WTC11 (cell line): Measurements from ENCODE around the gene C2orf92. TPM values are rescaled to one million over a fixed set of nuclear protein-coding genes. Genes with fewer than 3 reads are reported as not detected.

Experiments used
- ATAC-seq: fragments of 200-7000 bp; cut with Tn5 transposase; 2 replicates; pipeline ENCODE4 v1.10.0; 2021; ENCODE audit warnings: mild to moderate bottlenecking, moderate library complexity
- CTCF ChIA-PET: fragments of 300-600 bp; sonication (Branson Sonifier 250); formaldehyde crosslinking; loops from one replicate; lab custom pipeline; 2021; ENCODE audit warnings: antibody characterized with exemption; lab: Charles Lee
- POLR2A ChIA-PET: fragments of 350-600 bp; sonication (Branson Sonifier 250); formaldehyde crosslinking; loops from one replicate; lab custom pipeline; 2021; ENCODE audit warnings: antibody characterized with exemption; lab: Charles Lee
- DNase-seq: peaks from one replicate; pipeline ENCODE4 v3.0.0; 2021; ENCODE audit warnings: low spot score
- H3K27ac Mint-ChIP-seq: 2 replicates; pipeline ENCODE4 v1.8.0; 2021; ENCODE audit warnings: mixed read lengths
- H3K27me3 Mint-ChIP-seq: 2 replicates; pipeline ENCODE4 v1.8.0; 2021; ENCODE audit warnings: low read depth, mild to moderate bottlenecking, moderate library complexity, mixed read lengths
- H3K36me3 Mint-ChIP-seq: 2 replicates; pipeline ENCODE4 v1.8.0; 2021; ENCODE audit warnings: mixed read lengths
- H3K4me1 Mint-ChIP-seq: 2 replicates; pipeline ENCODE4 v1.8.0; 2022; ENCODE audit warnings: mixed read lengths
- H3K4me3 Mint-ChIP-seq: 2 replicates; pipeline ENCODE4 v1.8.0; 2021; ENCODE audit warnings: mild to moderate bottlenecking, moderate library complexity, mixed read lengths
- H3K9me3 Mint-ChIP-seq: 2 replicates; pipeline ENCODE4 v1.8.0; 2021; ENCODE audit warnings: mixed read lengths
- ATF1 ChIP-seq: sonication (generic); formaldehyde crosslinking; IDR thresholded peaks from 2 replicates; pipeline ENCODE4 v1.8.1; 2023; ENCODE audit warnings: mild to moderate bottlenecking, moderate library complexity, missing genetic modification reagents
- E2F5 ChIP-seq: sonication (generic); formaldehyde crosslinking; IDR thresholded peaks from 2 replicates; pipeline ENCODE4 v1.8.1; 2022; ENCODE audit warnings: mild to moderate bottlenecking, moderate library complexity, missing genetic modification reagents
- EMX1 ChIP-seq: fragments of 250-450 bp; sonication (Bioruptor Pico); IDR thresholded peaks from 2 replicates; pipeline ENCODE4 v1.8.0; 2021; ENCODE audit warnings: mild to moderate bottlenecking
- HMGA2 ChIP-seq: fragments of 250-450 bp; sonication (Bioruptor Pico); IDR thresholded peaks from 2 replicates; pipeline ENCODE4 v1.4.0; 2021; ENCODE audit warnings: mild to moderate bottlenecking, moderate library complexity
- NFATC4 ChIP-seq: fragments of 250-450 bp; sonication (Bioruptor Pico); IDR thresholded peaks from 2 replicates; pipeline ENCODE4 v1.9.0; 2021; ENCODE audit warnings: mild to moderate bottlenecking
- NR2C2 ChIP-seq: sonication (generic); formaldehyde crosslinking; IDR thresholded peaks from 2 replicates; pipeline ENCODE4 v1.8.0; 2022; ENCODE audit warnings: mild to moderate bottlenecking, missing genetic modification reagents
- SMAD4 ChIP-seq: sonication (generic); formaldehyde crosslinking; IDR thresholded peaks from 2 replicates; pipeline ENCODE4 v1.8.0; 2022; ENCODE audit warnings: mild to moderate bottlenecking, missing genetic modification reagents
- ZNF396 ChIP-seq: fragments of 250-450 bp; sonication (Bioruptor Pico); IDR thresholded peaks from 2 replicates; pipeline ENCODE4 v1.8.0; 2021; ENCODE audit warnings: mild to moderate bottlenecking, moderate library complexity, borderline replicate concordance
- ZNF532 ChIP-seq: fragments of 250-450 bp; sonication (Bioruptor Pico); IDR thresholded peaks from 2 replicates; pipeline ENCODE4 v1.9.0; 2021; ENCODE audit warnings: mild to moderate bottlenecking, borderline replicate concordance
- total RNA-seq: library from RNA; stranded (reverse); gene quantifications from 3 replicates; pipeline ENCODE4 v1.2.3, GENCODE V29; 2021
- TF ChIP-seq, protein P1 (sequence below): fragments of 250-450 bp; sonication (Bioruptor Pico); IDR thresholded peaks from 2 replicates; pipeline ENCODE4 v1.8.0; 2021; ENCODE audit warnings: mild to moderate bottlenecking
- TF ChIP-seq, protein P2 (sequence below): sonication (generic); formaldehyde crosslinking; IDR thresholded peaks from 2 replicates; pipeline ENCODE4 v1.8.0; 2023; ENCODE audit warnings: missing genetic modification reagents
- TF ChIP-seq, protein P3 (sequence below): sonication (generic); formaldehyde crosslinking; IDR thresholded peaks from 2 replicates; pipeline ENCODE4 v1.8.0; 2022; ENCODE audit warnings: missing genetic modification reagents
- TF ChIP-seq, protein P4 (sequence below): sonication (generic); formaldehyde crosslinking; IDR thresholded peaks from 2 replicates; pipeline ENCODE4 v1.8.0; 2022; ENCODE audit warnings: mild to moderate bottlenecking, missing genetic modification reagents

Gene C2orf92
- total RNA-seq, 1 experiment from 2014 or later: 5.2 TPM

DNA sequence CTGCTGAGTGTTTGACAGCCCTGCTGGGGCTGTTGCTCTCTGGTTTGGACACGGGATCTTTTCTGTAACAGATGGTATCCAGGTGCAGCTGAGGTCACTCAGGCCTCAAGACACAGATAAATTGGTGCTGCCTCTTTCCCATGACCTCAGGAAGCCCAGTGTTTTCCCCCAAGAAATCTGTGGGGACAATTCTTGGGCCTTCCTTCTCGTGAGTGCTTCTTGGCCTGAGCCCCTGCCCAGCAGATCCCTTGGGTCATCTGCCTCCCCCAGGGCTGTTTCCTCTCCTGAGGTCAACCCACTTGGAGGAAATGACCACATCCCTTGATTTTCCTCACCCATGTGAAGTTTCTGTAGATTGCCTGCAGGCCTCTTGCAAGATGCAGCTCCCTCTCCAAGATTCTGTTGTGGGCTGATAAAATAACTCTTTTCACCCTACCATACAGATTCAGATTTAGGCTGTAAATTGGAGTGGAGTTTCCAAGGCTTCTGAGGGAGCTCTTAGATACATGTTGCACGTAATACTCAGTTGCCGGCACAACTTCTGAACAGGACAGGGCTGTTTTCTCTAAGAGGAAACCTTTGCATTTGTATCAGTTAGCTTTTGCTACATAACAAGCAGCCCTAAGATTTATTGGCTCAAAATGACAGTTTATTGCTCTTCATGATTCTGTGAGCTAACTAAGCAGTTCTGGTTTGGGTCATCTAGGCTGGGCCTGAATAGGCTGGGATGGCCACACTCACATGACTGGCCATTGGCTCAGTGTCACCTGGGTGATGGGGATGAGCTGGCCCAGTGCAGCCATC is 57.0 kb downstream of the C2orf92 start:
- no peak overlapping the region for H3K27ac Mint-ChIP-seq
- TF ChIP-seq ZNF532 (CRISPR knock-in tag) (no peak), SMAD4 (CRISPR knock-in tag) (no peak), NR2C2 (CRISPR knock-in tag) (no peak), ZNF396 (CRISPR knock-in tag) (no peak), EMX1 (CRISPR knock-in tag) (no peak), HMGA2 (CRISPR knock-in tag) (no peak), NFATC4 (no peak), ATF1 (no peak), E2F5 (no peak)
- TF ChIP-seq, protein P1, sequence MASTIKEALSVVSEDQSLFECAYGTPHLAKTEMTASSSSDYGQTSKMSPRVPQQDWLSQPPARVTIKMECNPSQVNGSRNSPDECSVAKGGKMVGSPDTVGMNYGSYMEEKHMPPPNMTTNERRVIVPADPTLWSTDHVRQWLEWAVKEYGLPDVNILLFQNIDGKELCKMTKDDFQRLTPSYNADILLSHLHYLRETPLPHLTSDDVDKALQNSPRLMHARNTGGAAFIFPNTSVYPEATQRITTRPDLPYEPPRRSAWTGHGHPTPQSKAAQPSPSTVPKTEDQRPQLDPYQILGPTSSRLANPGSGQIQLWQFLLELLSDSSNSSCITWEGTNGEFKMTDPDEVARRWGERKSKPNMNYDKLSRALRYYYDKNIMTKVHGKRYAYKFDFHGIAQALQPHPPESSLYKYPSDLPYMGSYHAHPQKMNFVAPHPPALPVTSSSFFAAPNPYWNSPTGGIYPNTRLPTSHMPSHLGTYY (CRISPR knock-in tag): no peak
- TF ChIP-seq, protein P2, sequence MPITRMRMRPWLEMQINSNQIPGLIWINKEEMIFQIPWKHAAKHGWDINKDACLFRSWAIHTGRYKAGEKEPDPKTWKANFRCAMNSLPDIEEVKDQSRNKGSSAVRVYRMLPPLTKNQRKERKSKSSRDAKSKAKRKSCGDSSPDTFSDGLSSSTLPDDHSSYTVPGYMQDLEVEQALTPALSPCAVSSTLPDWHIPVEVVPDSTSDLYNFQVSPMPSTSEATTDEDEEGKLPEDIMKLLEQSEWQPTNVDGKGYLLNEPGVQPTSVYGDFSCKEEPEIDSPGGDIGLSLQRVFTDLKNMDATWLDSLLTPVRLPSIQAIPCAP: no peak
- TF ChIP-seq, protein P3, sequence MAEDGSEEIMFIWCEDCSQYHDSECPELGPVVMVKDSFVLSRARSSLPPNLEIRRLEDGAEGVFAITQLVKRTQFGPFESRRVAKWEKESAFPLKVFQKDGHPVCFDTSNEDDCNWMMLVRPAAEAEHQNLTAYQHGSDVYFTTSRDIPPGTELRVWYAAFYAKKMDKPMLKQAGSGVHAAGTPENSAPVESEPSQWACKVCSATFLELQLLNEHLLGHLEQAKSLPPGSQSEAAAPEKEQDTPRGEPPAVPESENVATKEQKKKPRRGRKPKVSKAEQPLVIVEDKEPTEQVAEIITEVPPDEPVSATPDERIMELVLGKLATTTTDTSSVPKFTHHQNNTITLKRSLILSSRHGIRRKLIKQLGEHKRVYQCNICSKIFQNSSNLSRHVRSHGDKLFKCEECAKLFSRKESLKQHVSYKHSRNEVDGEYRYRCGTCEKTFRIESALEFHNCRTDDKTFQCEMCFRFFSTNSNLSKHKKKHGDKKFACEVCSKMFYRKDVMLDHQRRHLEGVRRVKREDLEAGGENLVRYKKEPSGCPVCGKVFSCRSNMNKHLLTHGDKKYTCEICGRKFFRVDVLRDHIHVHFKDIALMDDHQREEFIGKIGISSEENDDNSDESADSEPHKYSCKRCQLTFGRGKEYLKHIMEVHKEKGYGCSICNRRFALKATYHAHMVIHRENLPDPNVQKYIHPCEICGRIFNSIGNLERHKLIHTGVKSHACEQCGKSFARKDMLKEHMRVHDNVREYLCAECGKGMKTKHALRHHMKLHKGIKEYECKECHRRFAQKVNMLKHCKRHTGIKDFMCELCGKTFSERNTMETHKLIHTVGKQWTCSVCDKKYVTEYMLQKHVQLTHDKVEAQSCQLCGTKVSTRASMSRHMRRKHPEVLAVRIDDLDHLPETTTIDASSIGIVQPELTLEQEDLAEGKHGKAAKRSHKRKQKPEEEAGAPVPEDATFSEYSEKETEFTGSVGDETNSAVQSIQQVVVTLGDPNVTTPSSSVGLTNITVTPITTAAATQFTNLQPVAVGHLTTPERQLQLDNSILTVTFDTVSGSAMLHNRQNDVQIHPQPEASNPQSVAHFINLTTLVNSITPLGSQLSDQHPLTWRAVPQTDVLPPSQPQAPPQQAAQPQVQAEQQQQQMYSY: no peak
- TF ChIP-seq, protein P4, sequence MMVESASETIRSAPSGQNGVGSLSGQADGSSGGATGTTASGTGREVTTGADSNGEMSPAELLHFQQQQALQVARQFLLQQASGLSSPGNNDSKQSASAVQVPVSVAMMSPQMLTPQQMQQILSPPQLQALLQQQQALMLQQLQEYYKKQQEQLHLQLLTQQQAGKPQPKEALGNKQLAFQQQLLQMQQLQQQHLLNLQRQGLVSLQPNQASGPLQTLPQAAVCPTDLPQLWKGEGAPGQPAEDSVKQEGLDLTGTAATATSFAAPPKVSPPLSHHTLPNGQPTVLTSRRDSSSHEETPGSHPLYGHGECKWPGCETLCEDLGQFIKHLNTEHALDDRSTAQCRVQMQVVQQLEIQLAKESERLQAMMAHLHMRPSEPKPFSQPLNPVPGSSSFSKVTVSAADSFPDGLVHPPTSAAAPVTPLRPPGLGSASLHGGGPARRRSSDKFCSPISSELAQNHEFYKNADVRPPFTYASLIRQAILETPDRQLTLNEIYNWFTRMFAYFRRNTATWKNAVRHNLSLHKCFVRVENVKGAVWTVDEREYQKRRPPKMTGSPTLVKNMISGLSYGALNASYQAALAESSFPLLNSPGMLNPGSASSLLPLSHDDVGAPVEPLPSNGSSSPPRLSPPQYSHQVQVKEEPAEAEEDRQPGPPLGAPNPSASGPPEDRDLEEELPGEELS (CRISPR knock-in tag): no peak

More for the DNA sequence above, 57.0 kb downstream of the C2orf92 start:
- Mint-ChIP-seq H3K9me3 (peaks cover 14% of the 10 kb centered on the region), H3K4me3 (no peak overlapping the region), H3K4me1 (no peaks in the 10 kb centered on the region), H3K27me3 (no peaks in the 10 kb centered on the region; the same call in 1 of the 2 replicates), H3K36me3 (no peaks in the 10 kb centered on the region)
- ChIA-PET POLR2A (interaction anchor here (1.7 kb wide), 1 partner anchor 12 kb away, joined by 4 read pairs; the partner anchor contains the start of gene ZAP70), CTCF (interaction anchor here (0.8 to 2.8 kb wide), 6 partner anchors 14 to 136 kb away, joined by 3 to 16 read pairs (median 6); no protein-coding TSS in a partner anchor)
- DNase-seq (no peak), ATAC-seq (no peak)
